Neural progenitor cell (in vitro differentiated cells): Measurements from ENCODE around the gene RNF224. TPM values are rescaled to one million over a fixed set of nuclear protein-coding genes. Genes with fewer than 3 reads are reported as not detected.

Source experiments
- DNase-seq: peaks from one replicate; pipeline ENCODE4 v3.0.0-alpha.2; 2016; ENCODE audit warnings: low spot score
- H2AFZ ChIP-seq: fragments of 200-600 bp; sonication (generic); replicated peaks from 2 replicates; pipeline ENCODE4 v1.6.1; 2016; ENCODE audit warnings: antibody characterized with exemption
- H3F3A ChIP-seq: fragments of 200-600 bp; sonication (generic); 2 replicates; pipeline ENCODE4 v1.6.1; 2016; ENCODE audit warnings: antibody characterized with exemption, low read depth
- H3K27ac ChIP-seq: fragments of 200-600 bp; sonication (generic); 2 replicates; pipeline ENCODE4 v1.5.1; 2016; ENCODE audit warnings: mild to moderate bottlenecking
- H3K27me3 ChIP-seq: fragments of 200-600 bp; sonication (generic); 2 replicates; pipeline ENCODE4 v1.6.1; 2016; ENCODE audit warnings: mild to moderate bottlenecking, moderate library complexity
- H3K36me3 ChIP-seq: fragments of 200-600 bp; sonication (generic); 2 replicates; pipeline ENCODE4 v1.5.1; 2016
- H3K4me1 ChIP-seq: fragments of 200-600 bp; sonication (generic); 2 replicates; pipeline ENCODE4 v1.6.1; 2016; ENCODE audit warnings: mixed run types
- H3K4me2 ChIP-seq: fragments of 200-600 bp; sonication (generic); 2 replicates; pipeline ENCODE4 v1.6.1; 2016
- H3K4me3 ChIP-seq: fragments of 200-600 bp; sonication (generic); 2 replicates; pipeline ENCODE4 v1.5.1; 2016
- H3K79me2 ChIP-seq: fragments of 200-600 bp; sonication (generic); 2 replicates; pipeline ENCODE4 v1.6.1; 2016; ENCODE audit warnings: low read depth
- H3K9ac ChIP-seq: fragments of 200-600 bp; sonication (generic); 2 replicates; pipeline ENCODE4 v1.6.1; 2016
- H3K9me3 ChIP-seq: fragments of 200-600 bp; sonication (generic); 2 replicates; pipeline ENCODE4 v1.5.1; 2016; ENCODE audit warnings: low read depth
- H4K20me1 ChIP-seq: fragments of 200-600 bp; sonication (generic); 2 replicates; pipeline ENCODE4 v1.6.1; 2016; ENCODE audit warnings: low read depth
- H3K27ac Mint-ChIP-seq: 3 replicates; pipeline ENCODE4 v1.8.0; 2021; ENCODE audit warnings: mixed read lengths
- H3K27me3 Mint-ChIP-seq: 2 replicates; pipeline ENCODE4 v1.8.0; 2022; ENCODE audit warnings: low read depth, mild to moderate bottlenecking, inconsistent platforms, moderate library complexity, mixed read lengths; ENCODE audit not compliant: insufficient read depth
- H3K36me3 Mint-ChIP-seq: 3 replicates; pipeline ENCODE4 v1.8.0; 2021; ENCODE audit warnings: mixed read lengths
- H3K4me1 Mint-ChIP-seq: 3 replicates; pipeline ENCODE4 v1.8.0; 2021; ENCODE audit warnings: mixed read lengths
- H3K4me3 Mint-ChIP-seq: 3 replicates; pipeline ENCODE4 v1.8.0; 2021; ENCODE audit warnings: mild to moderate bottlenecking, moderate library complexity, mixed read lengths
- H3K9me3 Mint-ChIP-seq: 3 replicates; pipeline ENCODE4 v1.8.0; 2020; ENCODE audit warnings: mixed read lengths
- EZH2 ChIP-seq: fragments of 200-600 bp; sonication (generic); IDR thresholded peaks from 2 replicates; pipeline ENCODE4 v1.6.1; 2017; ENCODE audit warnings: antibody characterized with exemption, mild to moderate bottlenecking, moderate library complexity
- EZH2phosphoT487 ChIP-seq: fragments of 200-600 bp; sonication (generic); IDR thresholded peaks from 2 replicates; pipeline ENCODE4 v1.6.1; 2017; ENCODE audit warnings: antibody characterized with exemption
- total RNA-seq: library from RNA; depleted of rRNA; stranded (reverse); fragments of >200 nt; gene quantifications from 2 replicates; pipeline ENCODE4 v1.2.3, GENCODE V29; 2015; ENCODE audit warnings: low replicate concordance
- TF ChIP-seq, protein P1 (sequence below): fragments of 200-600 bp; sonication (generic); IDR thresholded peaks from 2 replicates; pipeline ENCODE4 v1.5.1; 2017; ENCODE audit warnings: antibody characterized with exemption, mild to moderate bottlenecking

The RNF224 gene
- total RNA-seq, 1 donor from 2014 or later: not detected

- H3K79me2 ChIP-seq: no peaks in the 10 kb centered on the region
- no peaks in the 10 kb centered on the region for H3K4me1 Mint-ChIP-seq
- no peaks in the 10 kb centered on the region for H3K36me3 ChIP-seq
- no peak overlapping the region for H3K27ac ChIP-seq
- H3K9ac ChIP-seq: no peak overlapping the region
- no peaks in the 10 kb centered on the region for H3K27me3 ChIP-seq
- no peaks in the 10 kb centered on the region for H3K4me1 ChIP-seq
- H3K27me3 Mint-ChIP-seq: peaks cover 4% of the 10 kb centered on the region
- no peaks in the 10 kb centered on the region for H3K9me3 ChIP-seq
- TF ChIP-seq, protein P1, sequence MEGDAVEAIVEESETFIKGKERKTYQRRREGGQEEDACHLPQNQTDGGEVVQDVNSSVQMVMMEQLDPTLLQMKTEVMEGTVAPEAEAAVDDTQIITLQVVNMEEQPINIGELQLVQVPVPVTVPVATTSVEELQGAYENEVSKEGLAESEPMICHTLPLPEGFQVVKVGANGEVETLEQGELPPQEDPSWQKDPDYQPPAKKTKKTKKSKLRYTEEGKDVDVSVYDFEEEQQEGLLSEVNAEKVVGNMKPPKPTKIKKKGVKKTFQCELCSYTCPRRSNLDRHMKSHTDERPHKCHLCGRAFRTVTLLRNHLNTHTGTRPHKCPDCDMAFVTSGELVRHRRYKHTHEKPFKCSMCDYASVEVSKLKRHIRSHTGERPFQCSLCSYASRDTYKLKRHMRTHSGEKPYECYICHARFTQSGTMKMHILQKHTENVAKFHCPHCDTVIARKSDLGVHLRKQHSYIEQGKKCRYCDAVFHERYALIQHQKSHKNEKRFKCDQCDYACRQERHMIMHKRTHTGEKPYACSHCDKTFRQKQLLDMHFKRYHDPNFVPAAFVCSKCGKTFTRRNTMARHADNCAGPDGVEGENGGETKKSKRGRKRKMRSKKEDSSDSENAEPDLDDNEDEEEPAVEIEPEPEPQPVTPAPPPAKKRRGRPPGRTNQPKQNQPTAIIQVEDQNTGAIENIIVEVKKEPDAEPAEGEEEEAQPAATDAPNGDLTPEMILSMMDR: no peak
- TF ChIP-seq EZH2phosphoT487 (no peak), EZH2 (no peak)
- H3K4me3 ChIP-seq: no peak overlapping the region
- no peak overlapping the region for H3K4me2 ChIP-seq
- no peaks in the 10 kb centered on the region for H3F3A ChIP-seq
- peaks cover 2% of the 10 kb centered on the region for H4K20me1 ChIP-seq
- peaks cover 9% of the 10 kb centered on the region for H3K36me3 Mint-ChIP-seq
- no peak overlapping the region for H3K27ac Mint-ChIP-seq
- no peak for DNase-seq
- H3K9me3 Mint-ChIP-seq: no peaks in the 10 kb centered on the region
- H2AFZ ChIP-seq: no peak overlapping the region
- H3K4me3 Mint-ChIP-seq: no peak overlapping the region
Measured at GRCh38 chr9:137212520-137212919, 14.8 kb upstream of the RNF224 start.

GRCh38 chr9:137213160-137214060, 13.9 kb upstream of the RNF224 start:
- Mint-ChIP-seq H3K36me3 (peaks cover 8% of the 10 kb centered on the region), H3K4me3 (no peak overlapping the region), H3K27ac (peak overlapping the region; percentile 65), H3K9me3 (no peaks in the 10 kb centered on the region), H3K4me1 (no peaks in the 10 kb centered on the region), H3K27me3 (peaks cover 3% of the 10 kb centered on the region)
- Histone ChIP-seq H3K4me2 (no peak overlapping the region), H4K20me1 (peaks cover 7% of the 10 kb centered on the region), H3K27ac (no peak overlapping the region), H3K36me3 (no peaks in the 10 kb centered on the region), H3K9me3 (no peaks in the 10 kb centered on the region), H3K27me3 (no peaks in the 10 kb centered on the region), H3K4me3 (no peak overlapping the region), H3F3A (no peaks in the 10 kb centered on the region), H2AFZ (no peak overlapping the region), H3K9ac (no peak overlapping the region), H3K4me1 (no peaks in the 10 kb centered on the region), H3K79me2 (no peaks in the 10 kb centered on the region)
- no peak for DNase-seq
- TF ChIP-seq EZH2phosphoT487: no peak
- TF ChIP-seq EZH2: no peak
- TF ChIP-seq, protein P1: no peak

- no peak overlapping the region for H3K4me2 ChIP-seq
- Mint-ChIP-seq H3K36me3 (peaks cover 5% of the 10 kb centered on the region), H3K4me1 (no peaks in the 10 kb centered on the region), H3K4me3 (peak overlapping the region; percentile 67), H3K9me3 (no peaks in the 10 kb centered on the region), H3K27ac (no peak overlapping the region), H3K27me3 (peaks cover 2% of the 10 kb centered on the region)
- no peaks in the 10 kb centered on the region for H3K9me3 ChIP-seq
- H3K4me3 ChIP-seq: no peak overlapping the region
- H3K9ac ChIP-seq: no peak overlapping the region
- no peaks in the 10 kb centered on the region for H3F3A ChIP-seq
- no peaks in the 10 kb centered on the region for H3K79me2 ChIP-seq
- H4K20me1 ChIP-seq: peaks cover 7% of the 10 kb centered on the region
- H3K27ac ChIP-seq: no peak overlapping the region
- DNase-seq: no peak
- no peaks in the 10 kb centered on the region for H3K27me3 ChIP-seq
- no peaks in the 10 kb centered on the region for H3K36me3 ChIP-seq
- no peak for TF ChIP-seq EZH2phosphoT487
- TF ChIP-seq, protein P1: no peak
- no peak for TF ChIP-seq EZH2
- H2AFZ ChIP-seq: no peak overlapping the region
- no peaks in the 10 kb centered on the region for H3K4me1 ChIP-seq
Measured at GRCh38 chr9:137214620-137215019, 12.7 kb upstream of the RNF224 start.
